HTERT RPE-1 (cell line): ENCODE measurements around the gene MYB.
"Not testable (repeated sequence)": the region's sequence is repeated elsewhere in the genome, so short reads cannot be mapped to it uniquely, and the experiment has no call there.

Experiments used
- in situ Hi-C: fragments of 300-500 bp; cut with MboI; formaldehyde crosslinking; loops from 4 replicates; pipeline ENCODE4 v1.14.3; 2020; ENCODE audit warnings: low sequenced_read_pairs

The MYB gene

GRCh38 chr6:135163440-135163738 is 17.7 kb upstream of the MYB start:
- in situ Hi-C loops: no loop called here

- in situ Hi-C loops: not testable (repeated sequence)
These were observed 16.7 kb upstream of the MYB start for GRCh38 chr6:135164387-135164786.

- in situ Hi-C loops: no loop called here
These were observed 16.1 kb upstream of the MYB start for GRCh38 chr6:135165031-135165430.

GRCh38 chr6:135166515-135166914 is 14.6 kb upstream of the MYB start:
- in situ Hi-C loops: no loop called here

- in situ Hi-C loops: no loop called here
These were observed 13.5 kb upstream of the MYB start for GRCh38 chr6:135167617-135168016.

- in situ Hi-C loops: no loop called here
These were observed 12.3 kb upstream of the MYB start for GRCh38 chr6:135168766-135169165.

- in situ Hi-C loops: no loop called here
These were observed 10.9 kb upstream of the MYB start for GRCh38 chr6:135170238-135170637.

- in situ Hi-C loops: no loop called here
These were observed 10.3 kb upstream of the MYB start for GRCh38 chr6:135170849-135171248.

- in situ Hi-C loops: no loop called here
These were observed 7.7 kb upstream of the MYB start for GRCh38 chr6:135173242-135173988.

GRCh38 chr6:135173989-135174484 is 7.1 kb upstream of the MYB start:
- in situ Hi-C loops: no loop called here

- in situ Hi-C loops: no loop called here
These were observed 5.0 kb upstream of the MYB start for GRCh38 chr6:135176058-135176457.

GRCh38 chr6:135176464-135176863 is 4.6 kb upstream of the MYB start:
- in situ Hi-C loops: no loop called here

- in situ Hi-C loops: no loop called here
These were observed 1.7 kb upstream of the MYB start for GRCh38 chr6:135179372-135179771.

GRCh38 chr6:135179920-135180541 is 1.1 kb upstream of the MYB start:
- in situ Hi-C loops: no loop called here

- in situ Hi-C loops: no loop called here
These were observed 394 bp downstream of the MYB start for GRCh38 chr6:135181333-135182070.

- in situ Hi-C loops: no loop called here
These were observed 1.2 kb downstream of the MYB start for GRCh38 chr6:135182071-135183001.

GRCh38 chr6:135183002-135183531 is 2.0 kb downstream of the MYB start:
- in situ Hi-C loops: no loop called here

- in situ Hi-C loops: no loop called here
These were observed 2.7 kb downstream of the MYB start for GRCh38 chr6:135183532-135184440.

- in situ Hi-C loops: no loop called here
These were observed 4.4 kb downstream of the MYB start for GRCh38 chr6:135185483-135185882.

GRCh38 chr6:135186255-135186654 is 5.1 kb downstream of the MYB start:
- in situ Hi-C loops: no loop called here
